GM18873 (cell line): ENCODE results near the gene IPPK.

Source experiments
- ATAC-seq: cut with Tn5 transposase; IDR thresholded peaks from one replicate; pipeline ENCODE4 v1.9.1; 2021; ENCODE audit warnings: mild to moderate bottlenecking, moderate library complexity, moderate number of reproducible peaks; ENCODE audit not compliant: unreplicated experiment, low FRiP score

The IPPK gene, protein sequence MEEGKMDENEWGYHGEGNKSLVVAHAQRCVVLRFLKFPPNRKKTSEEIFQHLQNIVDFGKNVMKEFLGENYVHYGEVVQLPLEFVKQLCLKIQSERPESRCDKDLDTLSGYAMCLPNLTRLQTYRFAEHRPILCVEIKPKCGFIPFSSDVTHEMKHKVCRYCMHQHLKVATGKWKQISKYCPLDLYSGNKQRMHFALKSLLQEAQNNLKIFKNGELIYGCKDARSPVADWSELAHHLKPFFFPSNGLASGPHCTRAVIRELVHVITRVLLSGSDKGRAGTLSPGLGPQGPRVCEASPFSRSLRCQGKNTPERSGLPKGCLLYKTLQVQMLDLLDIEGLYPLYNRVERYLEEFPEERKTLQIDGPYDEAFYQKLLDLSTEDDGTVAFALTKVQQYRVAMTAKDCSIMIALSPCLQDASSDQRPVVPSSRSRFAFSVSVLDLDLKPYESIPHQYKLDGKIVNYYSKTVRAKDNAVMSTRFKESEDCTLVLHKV

DNA sequence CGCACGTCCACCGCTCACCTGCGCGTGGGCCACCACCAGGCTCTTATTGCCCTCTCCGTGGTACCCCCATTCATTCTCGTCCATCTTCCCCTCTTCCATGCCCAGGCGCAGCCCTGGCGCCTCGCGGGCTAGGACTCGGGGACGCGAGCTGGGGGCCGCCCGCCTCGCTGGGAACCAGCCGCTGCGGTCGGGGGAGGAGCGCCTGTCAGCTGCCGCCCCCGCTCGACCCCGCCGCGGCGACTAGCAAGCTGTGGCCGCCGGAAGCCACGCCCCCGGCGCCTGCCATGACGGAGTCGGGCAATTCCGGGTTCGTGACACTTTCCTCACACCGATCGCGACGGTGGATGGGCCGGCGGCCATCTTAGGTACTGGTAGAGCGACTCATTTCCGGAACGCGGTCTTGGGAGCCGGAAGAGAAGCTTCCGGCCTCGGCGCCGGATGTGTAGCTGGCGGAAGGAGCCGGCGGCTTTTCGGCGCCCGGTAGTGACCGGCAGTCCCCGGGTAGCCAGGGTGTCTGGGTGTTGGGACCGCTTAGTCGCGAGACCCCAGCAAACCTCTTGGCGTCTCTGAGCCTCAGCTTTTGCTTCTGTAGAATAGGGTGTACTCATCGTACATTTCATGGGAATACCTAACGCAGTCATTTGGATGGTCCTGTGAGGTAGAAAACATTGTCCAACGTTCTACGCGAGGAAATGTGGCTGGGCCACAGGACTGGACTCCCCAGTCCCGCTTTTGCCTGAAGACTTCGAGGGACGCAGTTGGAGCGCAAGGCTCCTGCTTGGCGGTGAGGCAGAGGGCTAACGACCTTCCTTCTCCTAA lies at the start of gene IPPK:
Gene IPPK, minus strand, starts transcription at position 242 of the 819 bp plus-strand sequence. Its CDS starts 143 bp downstream, at position 99.
- peak; percentile 90 for ATAC-seq

DNA sequence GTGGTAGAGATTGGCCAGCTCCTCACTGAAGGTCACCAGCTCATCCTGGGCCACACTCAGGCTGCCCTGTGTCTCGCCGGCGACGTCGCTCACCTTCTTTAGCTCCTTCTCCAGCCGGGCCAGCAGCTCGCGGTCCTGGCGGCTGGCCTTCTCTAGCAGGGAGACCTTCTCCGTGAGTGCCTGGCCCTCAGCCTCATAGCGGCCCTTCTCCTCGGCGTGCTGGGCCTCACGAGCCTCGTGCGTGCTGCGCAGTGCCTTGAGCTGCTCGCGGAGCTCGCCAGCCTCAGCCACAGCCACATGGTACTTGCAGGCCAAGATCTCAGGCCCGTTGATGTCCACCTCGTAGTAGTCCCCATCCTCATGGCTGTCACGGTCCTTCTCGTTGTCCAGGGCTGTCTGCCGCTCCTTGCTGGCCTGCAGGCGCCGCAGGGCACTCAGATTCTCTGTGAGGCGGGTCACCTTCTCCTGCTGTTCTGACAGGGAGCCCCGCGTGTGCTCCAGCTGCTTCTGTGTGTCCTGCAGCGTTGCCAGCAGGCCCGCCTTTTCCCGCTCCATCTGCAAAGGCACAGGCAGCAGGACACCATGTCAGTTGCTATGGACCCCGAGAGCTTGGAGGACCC lies 49.2 kb upstream of the IPPK start:
- ATAC-seq = no peak

DNA sequence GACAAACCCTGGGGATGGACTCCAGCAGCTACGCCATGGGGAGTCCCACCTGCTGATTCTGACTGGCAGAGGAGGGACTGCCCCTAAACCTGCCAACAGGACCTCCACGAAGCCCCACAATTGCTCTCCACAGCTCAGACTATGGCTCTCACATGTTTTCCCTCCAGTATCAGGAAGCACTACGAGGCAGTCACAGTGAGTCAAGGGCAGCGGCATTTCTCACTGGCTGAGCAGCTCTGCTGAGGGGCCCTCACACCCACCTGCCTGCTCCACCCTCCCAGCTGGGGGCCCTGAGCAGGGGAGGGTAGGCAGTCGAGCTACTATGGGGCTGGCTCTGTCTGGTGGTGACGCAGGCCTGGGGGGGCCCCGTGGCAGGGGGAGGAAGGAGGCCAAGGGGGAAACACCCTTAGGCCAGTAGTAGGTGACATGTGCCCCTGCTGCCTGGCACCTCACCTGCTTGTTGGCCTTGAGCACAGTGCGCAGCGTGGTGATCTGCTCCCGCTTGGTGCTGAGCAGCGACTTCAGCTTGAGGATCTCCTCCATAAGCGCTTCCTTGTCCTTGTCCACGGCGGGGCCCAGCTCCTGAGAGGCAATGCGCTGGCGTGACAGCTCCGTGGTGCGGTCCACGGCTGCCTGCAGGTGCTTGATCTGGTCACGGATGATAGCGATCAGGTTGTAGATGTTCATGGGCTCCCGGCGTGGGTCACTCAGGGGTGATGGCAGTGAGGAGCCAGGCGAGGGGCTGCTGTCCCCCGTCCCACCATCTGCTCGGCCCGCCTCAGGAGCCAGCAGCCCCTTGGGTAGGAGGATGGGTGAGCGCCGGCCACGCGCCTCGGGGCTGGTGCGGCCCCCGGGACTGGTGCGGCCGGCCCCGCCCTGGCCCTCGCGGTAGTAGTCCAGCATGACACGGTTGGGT lies 48.4 kb upstream of the IPPK start:
- no peak for ATAC-seq

DNA sequence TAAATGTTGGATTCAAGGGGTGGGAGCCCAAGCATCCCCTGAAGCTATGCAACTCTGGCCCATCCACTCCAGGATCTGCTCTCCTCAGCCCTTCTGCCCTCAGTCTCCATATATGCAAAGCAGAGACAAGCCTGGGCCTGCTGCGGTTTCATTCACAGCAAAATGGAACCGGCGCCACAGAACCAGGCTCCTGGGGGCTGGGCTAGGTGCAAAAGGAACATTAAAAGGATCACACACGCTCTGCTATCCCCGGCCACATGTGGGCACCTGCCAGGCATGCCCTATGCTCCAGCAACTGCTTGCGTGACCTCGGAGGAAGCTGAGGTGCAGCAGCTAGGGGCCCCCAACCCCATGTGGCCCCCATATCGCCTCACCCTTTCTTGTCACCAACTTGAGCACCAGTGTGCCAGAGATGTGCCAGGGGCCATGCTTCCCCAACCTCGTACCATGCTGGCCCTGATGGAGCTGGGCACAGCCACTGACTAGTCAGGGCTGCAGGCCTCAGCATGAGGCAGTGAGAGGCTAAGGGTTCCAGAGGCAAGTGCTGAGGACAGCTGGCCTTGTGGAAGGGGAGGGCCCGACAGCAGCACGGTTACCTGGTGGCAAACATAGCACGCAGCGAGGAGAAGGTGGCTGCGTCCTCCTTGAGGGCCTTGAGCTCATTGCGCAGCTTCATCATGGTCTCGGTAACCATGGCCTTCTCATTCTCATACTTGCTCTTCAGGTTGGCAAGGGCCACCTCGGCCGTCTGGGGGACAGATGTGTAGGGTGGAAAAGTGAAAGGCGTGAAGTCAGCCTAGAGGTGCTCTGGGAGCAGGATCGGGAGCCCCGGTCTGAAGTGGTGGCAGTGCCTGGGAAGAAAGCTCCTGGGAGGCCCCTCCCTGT lies 47.5 kb upstream of the IPPK start:
- ATAC-seq = no peak

DNA sequence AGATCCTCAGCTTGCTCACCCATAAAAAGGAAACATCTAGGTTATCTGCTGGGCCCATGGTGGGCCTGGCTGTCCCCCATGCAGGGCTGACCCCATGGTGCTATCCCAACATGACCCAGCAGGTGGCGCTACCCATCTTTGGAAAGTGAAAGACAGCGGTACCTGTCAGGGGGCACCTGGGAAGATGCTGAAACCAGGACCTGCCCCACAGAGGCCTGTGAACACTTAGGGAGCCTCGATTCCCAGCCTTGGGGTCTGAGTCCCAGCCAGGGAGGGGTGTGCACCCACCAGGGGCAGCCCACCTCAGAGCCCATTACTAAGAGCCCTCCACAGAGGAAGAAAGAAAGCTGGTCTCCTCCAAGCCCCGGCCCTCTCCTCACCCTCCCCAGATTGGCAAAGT lies 46.6 kb upstream of the IPPK start:
- ATAC-seq = no peak

DNA sequence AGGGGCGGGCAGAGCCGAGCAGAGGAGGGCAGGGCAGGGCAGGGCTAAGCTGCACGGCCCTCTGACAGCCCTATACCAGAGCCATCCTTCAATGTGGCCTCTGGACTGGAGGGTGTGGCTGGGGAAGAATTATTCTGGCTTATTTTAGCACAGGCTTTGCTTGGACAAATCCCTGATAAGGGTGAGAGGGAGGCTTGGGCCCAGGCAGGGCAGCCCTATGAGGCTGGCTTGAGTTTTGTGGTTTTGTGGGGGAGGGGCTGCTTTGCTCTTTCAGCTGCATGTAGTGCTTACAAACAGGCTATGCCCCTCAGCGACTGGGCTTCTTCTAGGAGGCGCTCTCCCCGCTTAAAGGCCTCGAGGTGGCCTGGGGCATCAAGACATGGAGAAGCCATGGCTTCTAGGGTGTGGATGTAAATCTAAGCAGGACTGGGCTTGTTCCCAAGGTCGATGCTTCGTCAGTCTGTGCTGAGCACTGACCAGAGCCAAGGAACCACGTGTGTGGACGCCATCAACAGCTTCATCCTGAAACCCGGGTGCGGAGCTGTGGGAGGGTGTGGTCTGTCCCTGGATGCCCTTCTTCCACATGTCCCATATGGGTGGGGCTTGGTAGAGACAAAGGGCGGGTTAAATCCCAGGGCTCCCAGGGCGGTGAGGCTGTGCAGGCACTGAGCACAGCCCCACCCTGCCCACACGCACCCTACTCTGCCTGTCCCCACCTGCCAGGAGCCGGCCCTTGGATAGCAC lies 45.7 kb upstream of the IPPK start:
- ATAC-seq = no peak

DNA sequence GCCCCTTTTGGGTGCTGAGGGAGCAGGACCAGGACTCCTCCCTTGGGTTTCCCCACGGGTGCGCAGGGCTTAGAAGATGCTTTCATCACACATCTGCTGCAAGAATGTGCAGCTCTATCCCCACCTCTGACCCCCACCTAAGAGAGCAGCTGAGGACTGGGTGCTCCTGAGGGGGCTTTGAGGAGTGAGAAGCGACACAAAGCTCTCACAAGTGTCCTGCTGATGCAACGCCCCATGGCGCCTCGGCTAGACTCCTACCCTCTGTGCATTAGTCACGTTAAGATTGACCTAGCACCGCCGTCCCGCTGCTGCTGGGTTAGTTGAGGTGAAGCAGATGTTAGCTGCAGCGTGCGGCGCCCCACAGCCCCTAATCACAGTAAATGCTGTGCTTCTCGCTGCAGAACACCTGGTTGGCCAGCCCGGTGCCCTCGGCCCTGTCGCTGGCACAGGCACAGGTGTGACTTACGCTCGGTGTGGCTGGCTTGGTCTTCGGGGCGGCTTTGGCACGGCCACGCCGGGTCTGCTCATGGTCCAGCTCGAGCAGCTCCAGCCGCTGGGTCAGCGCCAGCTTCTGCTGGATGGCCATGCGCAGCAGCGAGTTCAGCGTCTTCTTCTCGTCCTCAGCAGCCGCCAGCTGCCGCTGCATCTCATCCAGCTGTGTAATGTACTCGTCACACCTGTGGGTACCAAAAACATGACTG lies 45.0 kb upstream of the IPPK start:
- ATAC-seq = no peak

DNA sequence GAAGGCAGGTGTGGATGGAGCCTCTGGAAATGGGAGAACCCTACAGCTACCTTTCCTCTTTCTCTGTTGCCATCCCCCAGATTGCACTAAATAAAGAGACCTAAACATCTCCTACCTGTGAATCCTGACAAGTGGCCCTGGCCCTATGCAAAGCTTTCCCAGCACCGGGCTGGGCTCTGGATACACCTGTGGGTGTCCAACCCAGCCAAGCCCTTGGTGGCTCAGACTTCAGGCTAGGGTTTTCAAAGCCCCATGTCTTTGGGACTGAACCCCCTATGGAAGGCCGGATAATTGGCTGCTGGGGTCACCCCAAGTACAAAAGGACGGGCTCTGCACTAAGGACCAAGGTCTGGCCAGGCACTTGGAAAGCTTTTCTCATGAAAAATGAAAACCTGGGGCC lies 44.1 kb upstream of the IPPK start:
- no peak for ATAC-seq

DNA sequence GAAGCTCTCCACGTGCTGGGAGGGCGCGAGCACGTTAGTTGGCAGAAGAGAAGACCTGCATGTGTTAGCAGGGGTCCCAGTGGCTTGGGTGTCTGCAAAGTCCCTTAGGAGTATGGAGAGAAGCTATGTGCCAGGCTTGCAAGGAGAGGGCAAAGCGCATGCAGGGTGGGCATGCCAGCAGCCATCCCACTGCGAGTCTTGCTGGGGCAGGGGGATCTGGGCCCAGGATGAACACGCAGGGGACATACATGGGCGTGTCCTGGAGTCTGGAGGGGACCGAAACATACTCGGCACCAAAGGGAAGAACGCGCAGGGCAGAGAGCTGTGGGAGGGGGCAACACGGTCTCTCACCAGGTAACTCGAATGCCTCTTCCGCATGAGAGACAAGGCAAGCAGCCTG lies 43.6 kb upstream of the IPPK start:
- ATAC-seq = no peak

DNA sequence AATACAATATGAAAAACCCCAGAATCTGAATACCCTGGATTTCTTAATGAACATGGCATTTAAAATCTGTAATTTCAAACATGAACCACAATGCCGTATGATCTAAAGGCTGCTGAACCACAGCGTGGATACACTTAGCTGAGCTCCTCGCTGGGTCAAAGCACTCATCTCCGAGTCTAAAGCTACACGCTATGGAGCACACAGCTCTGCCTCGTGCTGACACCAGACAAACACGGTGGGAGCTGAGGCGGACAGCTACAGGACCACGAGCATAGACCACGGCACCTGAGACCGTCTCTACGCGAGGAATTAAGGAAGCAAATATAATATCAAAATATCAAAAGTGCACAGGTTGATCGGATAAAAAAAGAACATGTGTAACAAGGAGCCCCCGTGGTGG lies 42.8 kb upstream of the IPPK start:
- no peak for ATAC-seq

DNA sequence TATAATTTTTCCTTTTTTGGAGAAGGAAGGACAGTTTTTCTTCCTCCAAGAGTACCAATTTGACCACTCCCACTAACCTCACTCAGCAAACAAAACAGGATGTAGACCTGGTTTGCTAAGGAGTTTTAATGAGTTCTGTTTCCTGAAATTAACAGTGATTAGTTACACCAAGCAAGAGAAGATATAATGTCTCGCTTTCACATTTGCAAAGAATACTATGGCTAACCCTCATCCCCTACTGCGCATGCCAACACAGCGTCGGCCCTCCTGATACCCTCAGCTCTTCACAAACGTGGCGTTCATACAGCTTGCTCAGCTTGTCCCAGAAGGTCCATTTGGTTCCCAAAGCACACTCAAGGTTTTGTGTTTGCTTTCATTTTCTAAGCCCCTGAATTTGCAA lies 41.9 kb upstream of the IPPK start:
- no peak for ATAC-seq

DNA sequence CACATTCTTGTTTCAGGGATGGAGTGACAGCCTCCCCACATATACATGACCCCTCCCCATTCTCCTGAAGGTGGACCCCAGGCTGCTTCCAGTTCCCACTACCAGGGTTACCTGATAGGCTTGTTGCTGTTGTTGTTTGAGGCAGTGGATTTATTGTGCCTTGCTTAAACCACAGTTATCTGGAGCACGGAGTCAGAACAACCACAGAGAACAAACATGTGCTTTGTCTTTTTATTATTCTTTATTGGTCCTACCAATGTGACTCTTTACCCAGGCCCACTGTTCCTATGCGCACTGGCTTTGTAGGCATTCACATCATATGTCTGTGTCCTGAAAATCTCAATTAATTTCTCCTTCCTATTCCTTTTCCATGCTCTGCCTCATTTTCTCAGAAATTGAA lies 41.2 kb upstream of the IPPK start:
- no peak for ATAC-seq

DNA sequence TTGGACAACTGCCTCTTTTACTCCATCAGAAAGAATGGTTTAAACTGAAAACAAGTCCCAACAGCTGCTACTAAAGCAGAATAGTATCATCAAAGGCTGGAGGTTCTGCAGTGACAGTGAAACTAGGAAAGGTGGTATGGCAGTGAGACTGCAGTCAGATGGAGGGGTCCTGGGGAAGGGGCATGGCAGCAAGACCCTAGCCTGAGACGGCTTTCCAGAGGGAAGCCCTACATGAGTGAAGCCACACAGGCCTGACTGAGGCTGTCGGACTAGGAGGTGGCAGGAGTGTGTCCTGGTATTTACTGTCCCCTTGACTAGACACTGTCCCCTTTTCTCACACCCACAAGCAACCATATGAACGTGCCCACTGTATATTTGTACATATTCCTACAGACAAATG lies 40.4 kb upstream of the IPPK start:
- ATAC-seq = no peak

DNA sequence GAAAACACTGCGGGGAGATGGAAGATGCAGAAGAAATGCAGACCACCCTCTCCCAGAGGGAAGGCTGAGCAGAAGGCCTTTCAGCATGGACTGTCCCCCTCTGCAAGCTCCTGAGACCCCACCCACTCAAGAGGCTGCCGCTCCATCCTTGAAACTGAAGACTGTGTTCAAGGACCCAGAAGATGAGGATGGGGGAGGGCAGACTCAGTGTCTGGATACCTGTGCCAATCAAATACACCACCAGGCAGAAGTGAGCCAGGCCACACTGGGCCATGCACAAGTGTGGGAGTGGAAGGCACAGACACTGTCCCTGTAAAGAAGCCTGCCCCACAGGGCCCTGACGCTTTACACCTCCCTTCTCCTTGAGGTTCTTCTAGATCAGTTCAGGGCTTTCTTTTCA lies 40.0 kb upstream of the IPPK start:
- ATAC-seq = no peak

DNA sequence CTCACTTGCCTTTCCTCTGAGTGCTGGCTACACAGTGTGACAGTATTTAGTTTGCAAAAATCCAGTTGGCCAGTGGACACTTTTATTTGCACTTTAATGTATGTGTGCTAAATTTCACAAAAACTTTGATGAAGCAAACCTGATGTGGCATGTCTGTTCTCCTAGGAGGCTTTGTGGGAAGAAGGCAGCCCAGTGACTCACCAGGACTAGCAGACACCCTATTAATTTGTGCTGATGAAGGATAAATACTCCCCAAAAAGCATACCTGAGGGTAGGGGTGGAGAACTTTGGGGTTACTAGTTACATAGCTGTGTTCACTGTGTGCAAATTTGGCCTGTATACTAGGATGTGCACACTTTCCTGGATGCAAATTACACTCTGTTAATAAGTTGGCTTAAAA lies 39.3 kb upstream of the IPPK start:
- ATAC-seq = no peak

DNA sequence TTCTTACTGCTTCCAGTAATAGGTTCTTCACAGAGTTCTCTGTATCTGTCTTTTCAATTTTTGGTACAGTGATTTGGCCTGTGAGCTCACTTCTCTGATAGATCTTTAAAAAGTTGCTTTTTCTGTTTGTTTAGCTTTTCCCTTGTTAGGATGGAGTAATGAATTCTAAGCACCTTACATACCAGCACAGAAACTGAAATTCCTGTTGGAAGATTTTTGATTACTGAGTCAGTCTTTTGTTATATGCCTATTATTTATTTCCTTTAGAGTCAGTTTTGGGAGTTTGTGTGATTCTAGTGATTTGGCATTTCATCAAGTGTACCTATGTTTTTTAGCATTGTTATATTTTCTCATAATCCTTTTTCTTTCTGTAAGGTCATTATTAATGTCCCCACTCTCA lies 37.6 kb upstream of the IPPK start:
- ATAC-seq = no peak

DNA sequence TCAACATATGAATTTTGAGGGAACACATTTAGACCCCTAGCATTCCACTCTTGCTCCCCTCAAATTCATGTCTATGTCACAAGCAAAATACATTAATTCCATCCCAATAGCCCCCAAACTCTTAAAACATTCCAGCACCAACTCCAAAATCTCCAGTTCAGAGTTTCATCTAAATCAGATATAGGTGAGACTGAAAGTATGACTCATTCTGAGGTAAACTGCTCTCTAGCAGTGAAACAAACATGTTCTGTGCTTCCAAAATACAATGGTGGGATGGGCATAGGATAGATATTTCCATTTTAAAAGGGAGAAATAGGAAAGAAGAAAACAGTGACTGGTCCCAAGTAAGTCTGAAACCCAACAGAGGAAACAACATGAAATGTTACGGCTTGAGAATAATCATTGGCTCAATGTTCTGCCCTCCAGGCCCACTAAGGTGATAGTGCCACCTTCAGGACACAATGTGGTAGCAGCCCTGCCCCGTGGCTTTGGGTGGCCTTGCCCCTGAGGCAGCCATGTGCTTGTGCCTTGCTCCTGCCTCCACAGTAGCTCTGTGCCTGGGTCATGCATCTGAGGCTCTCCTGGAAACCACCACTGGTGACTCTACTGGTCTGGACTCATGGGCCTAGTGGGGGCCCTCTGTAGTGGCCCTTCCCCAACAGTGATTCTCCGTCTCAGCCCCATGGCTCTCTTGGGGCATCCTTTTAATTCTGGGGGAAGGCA lies 36.4 kb upstream of the IPPK start:
- no peak for ATAC-seq
